AG04449 (cell line): ENCODE results near the gene ADGRF4.

Source experiments
- CTCF ChIA-PET: fragments of 350-600 bp; formaldehyde crosslinking; extraction: SDS; loops from one replicate; lab custom pipeline; 2021; ENCODE audit warnings: antibody characterized with exemption; lab: Yijun Ruan, JAX
- POLR2A ChIA-PET: fragments of 400-600, 350-600 bp; formaldehyde crosslinking; extraction: SDS; loops from one replicate; lab custom pipeline; 2020; ENCODE audit warnings: antibody characterized with exemption, inconsistent platforms; lab: Yijun Ruan, JAX
- DNase-seq: peaks from one replicate; pipeline ENCODE4 v3.0.0-alpha.2; 2010; ENCODE audit warnings: low read depth, low spot score
- H3K4me3 ChIP-seq: 2 replicates; pipeline ENCODE4 v1.5.1; 2011; ENCODE audit warnings: low read depth, mild to moderate bottlenecking, control low read depth, low read length
- TF ChIP-seq, protein P1 (sequence below): IDR thresholded peaks from one replicate; pipeline ENCODE4 v1.5.1; 2011; ENCODE audit warnings: mild to moderate bottlenecking, moderate library complexity, low read length, control low read depth, inconsistent platforms; ENCODE audit not compliant: insufficient read depth; ENCODE audit errors: missing control alignments

The ADGRF4 gene

DNA sequence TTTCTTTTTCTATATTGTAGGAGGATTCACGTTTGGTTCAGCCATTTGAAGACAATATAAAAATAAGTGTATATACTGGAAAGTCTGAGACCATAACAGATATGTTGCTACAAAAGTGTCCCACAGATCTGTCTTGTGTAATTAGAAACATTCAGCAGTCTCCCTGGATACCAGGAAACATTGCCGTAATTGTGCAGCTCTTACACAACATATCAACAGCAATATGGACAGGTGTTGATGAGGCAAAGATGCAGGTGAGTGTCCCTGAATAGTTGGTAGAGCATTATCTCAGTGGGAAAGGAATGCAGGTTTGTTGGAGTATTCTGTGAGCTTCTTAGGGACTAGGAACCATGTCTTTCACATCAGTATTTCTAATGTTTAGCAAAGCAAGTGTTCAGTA is 18.3 kb upstream of the ADGRF4 start:
- ChIA-PET POLR2A (no interaction called here), CTCF (no interaction called here)
- DNase-seq = no peak
- H3K4me3 ChIP-seq = no peak overlapping the region
- TF ChIP-seq, protein P1, sequence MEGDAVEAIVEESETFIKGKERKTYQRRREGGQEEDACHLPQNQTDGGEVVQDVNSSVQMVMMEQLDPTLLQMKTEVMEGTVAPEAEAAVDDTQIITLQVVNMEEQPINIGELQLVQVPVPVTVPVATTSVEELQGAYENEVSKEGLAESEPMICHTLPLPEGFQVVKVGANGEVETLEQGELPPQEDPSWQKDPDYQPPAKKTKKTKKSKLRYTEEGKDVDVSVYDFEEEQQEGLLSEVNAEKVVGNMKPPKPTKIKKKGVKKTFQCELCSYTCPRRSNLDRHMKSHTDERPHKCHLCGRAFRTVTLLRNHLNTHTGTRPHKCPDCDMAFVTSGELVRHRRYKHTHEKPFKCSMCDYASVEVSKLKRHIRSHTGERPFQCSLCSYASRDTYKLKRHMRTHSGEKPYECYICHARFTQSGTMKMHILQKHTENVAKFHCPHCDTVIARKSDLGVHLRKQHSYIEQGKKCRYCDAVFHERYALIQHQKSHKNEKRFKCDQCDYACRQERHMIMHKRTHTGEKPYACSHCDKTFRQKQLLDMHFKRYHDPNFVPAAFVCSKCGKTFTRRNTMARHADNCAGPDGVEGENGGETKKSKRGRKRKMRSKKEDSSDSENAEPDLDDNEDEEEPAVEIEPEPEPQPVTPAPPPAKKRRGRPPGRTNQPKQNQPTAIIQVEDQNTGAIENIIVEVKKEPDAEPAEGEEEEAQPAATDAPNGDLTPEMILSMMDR = no peak

DNA sequence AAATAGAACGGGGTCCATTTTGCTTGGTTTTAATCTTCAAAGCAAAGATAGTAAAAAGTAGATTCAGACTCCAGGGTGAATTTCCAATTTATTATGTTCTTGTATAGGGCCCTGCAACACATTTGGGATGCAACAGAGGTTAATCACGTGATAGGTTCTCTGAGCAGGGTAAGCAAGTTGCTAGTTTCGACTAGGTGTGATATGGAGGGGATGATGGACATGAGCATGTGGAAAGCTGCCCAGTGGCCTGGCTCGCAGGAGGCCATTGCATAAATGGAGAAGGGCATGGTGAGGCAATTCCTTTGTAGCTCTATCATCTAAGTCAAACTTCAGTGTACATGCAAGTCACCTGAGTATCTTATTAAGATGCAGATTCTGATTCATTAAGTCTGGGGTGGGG is 17.7 kb upstream of the ADGRF4 start:
- CTCF ChIA-PET = no interaction called here
- TF ChIP-seq, protein P1 = no peak
- no peak overlapping the region for H3K4me3 ChIP-seq
- POLR2A ChIA-PET = no interaction called here
- DNase-seq = no peak

DNA sequence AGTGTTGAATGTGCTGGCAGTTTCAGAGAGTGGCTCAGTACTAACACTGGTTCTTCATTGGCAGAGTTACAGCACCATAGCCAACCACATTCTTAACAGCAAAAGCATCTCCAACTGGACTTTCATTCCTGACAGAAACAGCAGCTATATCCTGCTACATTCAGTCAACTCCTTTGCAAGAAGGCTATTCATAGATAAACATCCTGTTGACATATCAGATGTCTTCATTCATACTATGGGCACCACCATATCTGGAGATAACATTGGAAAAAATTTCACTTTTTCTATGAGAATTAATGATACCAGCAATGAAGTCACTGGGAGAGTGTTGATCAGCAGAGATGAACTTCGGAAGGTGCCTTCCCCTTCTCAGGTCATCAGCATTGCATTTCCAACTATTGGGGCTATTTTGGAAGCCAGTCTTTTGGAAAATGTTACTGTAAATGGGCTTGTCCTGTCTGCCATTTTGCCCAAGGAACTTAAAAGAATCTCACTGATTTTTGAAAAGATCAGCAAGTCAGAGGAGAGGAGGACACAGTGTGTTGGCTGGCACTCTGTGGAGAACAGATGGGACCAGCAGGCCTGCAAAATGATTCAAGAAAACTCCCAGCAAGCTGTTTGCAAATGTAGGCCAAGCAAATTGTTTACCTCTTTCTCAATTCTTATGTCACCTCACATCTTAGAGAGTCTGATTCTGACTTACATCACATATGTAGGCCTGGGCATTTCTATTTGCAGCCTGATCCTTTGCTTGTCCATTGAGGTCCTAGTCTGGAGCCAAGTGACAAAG is 17.0 kb upstream of the ADGRF4 start:
- CTCF ChIA-PET = no interaction called here
- H3K4me3 ChIP-seq = no peak overlapping the region
- POLR2A ChIA-PET = no interaction called here
- no peak for DNase-seq
- TF ChIP-seq, protein P1 = no peak

DNA sequence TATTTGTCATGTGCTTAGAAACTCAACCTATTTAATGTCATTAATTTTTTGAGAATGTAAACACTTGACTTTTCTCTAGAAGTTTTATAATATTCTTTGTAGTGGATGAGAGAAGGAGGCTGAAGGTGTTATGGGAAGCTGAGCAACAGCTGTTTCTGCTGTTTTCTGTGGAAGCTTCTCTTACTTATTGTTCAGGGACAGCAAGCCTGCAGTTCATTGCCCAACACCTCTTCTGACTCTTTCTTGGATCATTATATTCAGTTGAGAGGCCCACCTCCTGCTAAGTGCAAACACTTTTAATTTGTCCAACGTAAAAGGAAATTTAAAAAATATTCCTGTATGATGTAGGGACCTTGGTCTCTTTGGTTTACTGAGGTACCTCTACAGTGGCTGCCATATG is 12.0 kb upstream of the ADGRF4 start:
- CTCF ChIA-PET = no interaction called here
- TF ChIP-seq, protein P1 = no peak
- no peak overlapping the region for H3K4me3 ChIP-seq
- DNase-seq = no peak
- POLR2A ChIA-PET = no interaction called here

DNA sequence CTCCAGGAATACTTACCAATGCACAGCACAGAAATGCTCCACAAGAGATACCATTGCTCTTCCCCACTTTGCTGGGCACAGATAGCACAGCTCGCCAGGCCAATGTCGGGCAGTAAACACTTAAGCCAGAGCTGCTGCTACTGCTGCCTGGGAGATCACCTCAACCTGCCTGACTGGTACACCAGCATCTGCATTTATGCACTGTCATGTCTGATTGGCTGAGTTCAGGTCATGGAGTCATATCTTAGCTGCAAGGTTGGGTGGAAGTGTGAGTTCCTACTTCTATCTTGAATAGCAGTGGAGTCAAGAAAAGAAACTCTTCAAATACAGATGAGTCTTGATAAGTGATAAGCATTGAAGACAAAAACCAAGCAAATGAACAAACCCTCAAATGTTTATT is 10.9 kb upstream of the ADGRF4 start:
- H3K4me3 ChIP-seq = no peak overlapping the region
- no peak for DNase-seq
- ChIA-PET CTCF (no interaction called here), POLR2A (no interaction called here)
- TF ChIP-seq, protein P1 = no peak

DNA sequence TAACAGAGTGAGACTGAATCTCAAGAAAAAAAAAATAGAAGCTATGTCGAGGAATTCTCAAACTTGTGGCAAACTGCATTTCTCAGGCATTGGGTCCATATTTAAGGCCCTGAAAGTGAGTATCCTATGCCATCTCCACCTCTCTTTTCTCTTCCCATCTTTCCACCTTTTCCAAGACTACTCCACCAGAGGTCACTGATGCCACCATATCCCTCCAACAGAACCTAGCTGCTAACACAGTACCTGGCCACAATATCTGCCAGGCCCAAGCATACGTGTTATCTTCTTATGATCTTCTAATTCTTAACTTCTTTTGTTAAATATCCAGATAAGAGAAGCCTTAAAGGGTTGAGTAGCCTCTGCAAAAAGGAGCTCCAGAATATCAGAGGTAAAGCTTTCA is 8.2 kb upstream of the ADGRF4 start:
- POLR2A ChIA-PET = no interaction called here
- CTCF ChIA-PET = no interaction called here
- TF ChIP-seq, protein P1 = no peak
- no peak overlapping the region for H3K4me3 ChIP-seq
- no peak for DNase-seq
